NAMALWA (cell line): Measurements from ENCODE around the gene HOGA1.
"Not testable (repeated sequence)": the region's sequence is repeated elsewhere in the genome, so short reads cannot be mapped to it uniquely, and the experiment has no call there.

Experiments
- DNase-seq: peaks from one replicate; pipeline ENCODE4 v3.0.0-alpha.2; 2015; ENCODE audit warnings: low spot score

HOGA1 gene

GRCh38 chr10:97649405-97649750 lies 65.2 kb downstream of the HOGA1 start:
- not testable (repeated sequence) for DNase-seq

GRCh38 chr10:97650726-97651125 lies 66.5 kb downstream of the HOGA1 start:
- DNase-seq: no peak

- no peak for DNase-seq
Observed at GRCh38 chr10:97651773-97652172, 67.6 kb downstream of the HOGA1 start.

GRCh38 chr10:97656777-97657176 lies 72.6 kb downstream of the HOGA1 start:
- DNase-seq: no peak

- DNase-seq: no peak
Observed at GRCh38 chr10:97659589-97659988, 75.4 kb downstream of the HOGA1 start.
